ENCODE measurements around the gene COBL. TPM values are rescaled to one million over a fixed set of nuclear protein-coding genes. Genes with fewer than 3 reads are reported as not detected.

Gene COBL
- total RNA-seq, 4 donors from 2014 or later, result 50.2 to 156 (median 65.1) TPM

GRCh38 chr7:51309361-51310130, 7.1 kb downstream of the COBL start:
- Histone ChIP-seq H3K27ac (no peak overlapping the region), H3K27me3 (no peaks in the 10 kb centered on the region), H3K36me3 (no peaks in the 10 kb centered on the region), H3K9me3 (no peaks in the 10 kb centered on the region), H3K4me1 (peaks cover 8% of the 10 kb centered on the region), H3K4me3 (no peak overlapping the region)
- no peak for DNase-seq (ENCODE audit: low spot score in 2 of 2)
- TF ChIP-seq CTCF (IDR thresholded peaks at IDR 0.05), result no peak
- 82% methylated on average over 8 of the region's 8 CpGs for WGBS

GRCh38 chr7:51308696-51309095, 7.9 kb downstream of the COBL start:
- no peak overlapping the region for H3K27ac ChIP-seq
- WGBS, result 59% methylated on average over 5 of the region's 5 CpGs
- peaks cover 8% of the 10 kb centered on the region for H3K4me1 ChIP-seq
- no peaks in the 10 kb centered on the region for H3K27me3 ChIP-seq
- H3K36me3 ChIP-seq, result no peaks in the 10 kb centered on the region
- TF ChIP-seq POLR2AphosphoS5 (IDR thresholded peaks at IDR 0.05), result no peak
- TF ChIP-seq EP300 (IDR thresholded peaks at IDR 0.05), result no peak
- TF ChIP-seq CTCF (IDR thresholded peaks at IDR 0.05), result no peak
- no peak for TF ChIP-seq POLR2A (IDR thresholded peaks at IDR 0.05)
- no peak for DNase-seq (ENCODE audit: low spot score in 2 of 2)
- no peak overlapping the region for H3K4me3 ChIP-seq
- no peaks in the 10 kb centered on the region for H3K9me3 ChIP-seq

- no peak for DNase-seq (ENCODE audit: low spot score in 2 of 2)
- Histone ChIP-seq H3K4me1 (peaks cover 9% of the 10 kb centered on the region), H3K27me3 (no peaks in the 10 kb centered on the region), H3K27ac (no peak overlapping the region), H3K4me3 (no peak overlapping the region), H3K36me3 (no peaks in the 10 kb centered on the region), H3K9me3 (no peaks in the 10 kb centered on the region)
- no peak for TF ChIP-seq POLR2A (IDR thresholded peaks at IDR 0.05)
- no peak for TF ChIP-seq CTCF (IDR thresholded peaks at IDR 0.05)
- no peak for TF ChIP-seq POLR2AphosphoS5 (IDR thresholded peaks at IDR 0.05)
- no peak for TF ChIP-seq EP300 (IDR thresholded peaks at IDR 0.05)
- 45% methylated on average over 4 of the region's 4 CpGs for WGBS
Measured at GRCh38 chr7:51308265-51308664, 8.3 kb downstream of the COBL start.

- TF ChIP-seq EP300 (IDR thresholded peaks at IDR 0.05), result no peak
- no peak for TF ChIP-seq POLR2AphosphoS5 (IDR thresholded peaks at IDR 0.05)
- TF ChIP-seq CTCF (IDR thresholded peaks at IDR 0.05), result no peak
- no peak for TF ChIP-seq POLR2A (IDR thresholded peaks at IDR 0.05)
- Histone ChIP-seq H3K27ac (no peak overlapping the region), H3K4me3 (no peak overlapping the region), H3K36me3 (no peaks in the 10 kb centered on the region), H3K4me1 (peaks cover 14% of the 10 kb centered on the region), H3K27me3 (no peaks in the 10 kb centered on the region), H3K9me3 (no peaks in the 10 kb centered on the region)
- WGBS, result 69% methylated on average over 8 of the region's 8 CpGs
- DNase-seq (ENCODE audit: low spot score in 2 of 2), result no peak
Measured at GRCh38 chr7:51307651-51308210, 8.9 kb downstream of the COBL start.

- 86% methylated on average over 9 of the region's 9 CpGs for whole genome bisulfite sequencing
- Histone ChIP-seq H3K4me1 (peaks cover 14% of the 10 kb centered on the region), H3K4me3 (no peak overlapping the region), H3K9me3 (no peaks in the 10 kb centered on the region), H3K36me3 (no peaks in the 10 kb centered on the region), H3K27ac (no peak overlapping the region), H3K27me3 (no peaks in the 10 kb centered on the region)
- DNase-seq (ENCODE audit: low spot score in 2 of 2), result no peak
- TF ChIP-seq EP300 (IDR thresholded peaks at IDR 0.05), result no peak
Measured at GRCh38 chr7:51306761-51307160, 9.8 kb downstream of the COBL start.

All from suprapubic skin (tissue), 4 donors.